K562 (cell line): ENCODE results near the gene BBC3. TPM values are rescaled to one million over a fixed set of nuclear protein-coding genes. Genes with fewer than 3 reads are reported as not detected.

Experiments used
- ATF1 ChIP-seq, 2 experiments: fragments of 450-650 bp in 1 of 2; IDR thresholded peaks; 2 replicates each; pipeline ENCODE4 v1.6.1; 2016; ENCODE audit warnings: missing compliant biosample characterization in 1 of 2, missing genetic modification characterization in 1 of 2
- CREB1 ChIP-seq, 2 experiments: sonication (generic) in 1 of 2; formaldehyde crosslinking in 1 of 2; IDR thresholded peaks; 2 replicates each; pipeline versions ENCODE4 v1.6.1 to v1.8.0; 2012 to 2022; ENCODE audit warnings: inconsistent platforms in 1 of 2, mild to moderate bottlenecking in 1 of 2, missing genetic modification reagents in 1 of 2, moderate library complexity in 1 of 2
- DACH1 ChIP-seq: fragments of 450-650 bp; IDR thresholded peaks from 2 replicates; pipeline ENCODE4 v1.6.1; 2018; ENCODE audit not compliant: partially characterized antibody
- ETV1 ChIP-seq: fragments of 450-650 bp; conservative IDR thresholded peaks from 2 replicates; pipeline ENCODE4 v1.6.1; 2016; ENCODE audit warnings: missing genetic modification characterization, control low read depth, low read depth, missing compliant biosample characterization
- HDAC1 ChIP-seq, 2 experiments: fragments of 450-650 bp; IDR thresholded peaks; 2 replicates each; pipeline ENCODE4 v1.6.1; 2016 to 2017; ENCODE audit warnings: inconsistent platforms in 1 of 2, mild to moderate bottlenecking in 1 of 2, moderate library complexity in 1 of 2
- NBN ChIP-seq: fragments of 450-650 bp; IDR thresholded peaks from 2 replicates; pipeline ENCODE4 v1.6.1; 2016; ENCODE audit warnings: low read depth, mild to moderate bottlenecking
- PTBP1 ChIP-seq: fragments of 200-400 bp; formaldehyde crosslinking; IDR thresholded peaks from 2 replicates; pipeline ENCODE4 v1.6.1; 2017; ENCODE audit warnings: low read depth, low read length
- SMARCA4 ChIP-seq: fragments of 450-650 bp; IDR thresholded peaks from 2 replicates; pipeline ENCODE4 v1.6.1; 2016
- polyA plus RNA-seq, 8 experiments: library from polyadenylated mRNA; depleted of rRNA in 4 of 8; stranded (reverse) in 5 of 8; unstranded in 3 of 8; fragments of >200 nt; fragmentation: Nextera tagmentation in 2 of 8; fragmentation: Illumina TruSeq in 1 of 8; extraction: Ambion mirVana in 2 of 8; extraction: Trizol in 1 of 8; gene quantifications; 2 replicates each; pipeline versions ENCODE4 v1.2.1 to v1.2.3, GENCODE V29; 2011 to 2014; ENCODE audit warnings: inconsistent platforms in 1 of 8, missing spikeins in 1 of 8
- total RNA-seq, 7 experiments: library from RNA; depleted of rRNA in 6 of 7; stranded (reverse); fragments of >200 nt in 6 of 7; fragmentation: Illumina TruSeq in 2 of 7; extraction: Trizol in 2 of 7; gene quantifications; 2 replicates each; pipeline versions ENCODE4 v1.2.1 to v1.2.3, GENCODE V29; 2011 to 2021; ENCODE audit warnings: low replicate concordance in 1 of 7
- TF ChIP-seq, protein P1 (sequence below): sonication (generic); formaldehyde crosslinking; IDR thresholded peaks from 2 replicates; pipeline ENCODE4 v1.8.0; 2023; ENCODE audit warnings: mild to moderate bottlenecking, missing genetic modification reagents

Gene BBC3
- total and polyA plus RNA-seq, 9 of the 15 experiments (the other 6 are each of a cell fraction or from before 2014, with no cell fraction given): 0.15 to 30.7 (median 4.8) TPM

DNA sequence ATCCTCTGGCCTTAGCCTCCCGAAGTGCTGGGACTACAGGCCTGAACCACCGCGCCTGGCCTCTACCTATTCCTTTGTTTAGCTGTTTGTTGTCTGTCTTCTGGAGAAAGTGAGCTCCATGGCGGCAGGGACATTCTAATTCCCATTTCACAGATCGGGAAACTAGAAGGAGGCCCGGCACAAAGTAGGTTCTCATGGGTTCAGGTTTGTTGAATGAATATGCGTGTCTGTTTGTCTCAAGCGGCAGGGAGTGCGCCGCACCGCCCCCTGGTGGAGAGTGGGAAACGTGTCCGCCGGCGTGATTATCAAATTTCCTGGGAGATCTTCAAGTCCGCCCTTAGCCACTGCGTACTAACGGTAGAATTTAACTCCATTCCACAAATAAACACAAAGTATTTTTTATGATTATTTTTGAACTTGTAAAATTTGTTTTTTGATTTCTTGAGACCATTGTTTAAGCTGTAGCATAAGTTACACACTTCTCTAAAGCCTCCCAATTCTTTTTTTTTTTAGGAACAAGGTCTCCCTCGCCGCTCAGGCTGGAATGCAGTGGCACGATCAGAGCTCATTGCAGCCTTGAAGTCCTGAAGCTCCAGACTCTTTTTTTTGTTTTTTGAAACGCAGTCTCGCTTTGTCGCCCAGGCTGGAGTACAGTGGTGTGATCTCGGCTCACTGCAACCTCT lies 16.4 kb upstream of the BBC3 start (continued):
- TF ChIP-seq NBN (peak; percentile 76; the same call in 1 of the 2 replicates), ETV1 (tag) (0 out of 2 replicates have a peak, but pooled peaks have one; percentile 47), HDAC1 (IDR thresholded peaks at IDR 0.05) (peak in 1 of 2 experiments; percentile 54; a peak in 3 of 4 replicates), PTBP1 (peak; percentile 91), SMARCA4 (peak; percentile 51; the same call in 1 of the 2 replicates), CREB1 (IDR thresholded peaks at IDR 0.05) (0 out of 2 replicates have a peak, but pooled peaks have one; percentile 20), CREB1 (CRISPR knock-in tag; IDR thresholded peaks at IDR 0.05) (no peak), ATF1 (CRISPR knock-in tag; IDR thresholded peaks at IDR 0.05) (no peak), ATF1 (tag; IDR thresholded peaks at IDR 0.05) (peak; percentile 54; the same call in 1 of the 2 replicates), DACH1 (peak; percentile 65)
- TF ChIP-seq, protein P1, sequence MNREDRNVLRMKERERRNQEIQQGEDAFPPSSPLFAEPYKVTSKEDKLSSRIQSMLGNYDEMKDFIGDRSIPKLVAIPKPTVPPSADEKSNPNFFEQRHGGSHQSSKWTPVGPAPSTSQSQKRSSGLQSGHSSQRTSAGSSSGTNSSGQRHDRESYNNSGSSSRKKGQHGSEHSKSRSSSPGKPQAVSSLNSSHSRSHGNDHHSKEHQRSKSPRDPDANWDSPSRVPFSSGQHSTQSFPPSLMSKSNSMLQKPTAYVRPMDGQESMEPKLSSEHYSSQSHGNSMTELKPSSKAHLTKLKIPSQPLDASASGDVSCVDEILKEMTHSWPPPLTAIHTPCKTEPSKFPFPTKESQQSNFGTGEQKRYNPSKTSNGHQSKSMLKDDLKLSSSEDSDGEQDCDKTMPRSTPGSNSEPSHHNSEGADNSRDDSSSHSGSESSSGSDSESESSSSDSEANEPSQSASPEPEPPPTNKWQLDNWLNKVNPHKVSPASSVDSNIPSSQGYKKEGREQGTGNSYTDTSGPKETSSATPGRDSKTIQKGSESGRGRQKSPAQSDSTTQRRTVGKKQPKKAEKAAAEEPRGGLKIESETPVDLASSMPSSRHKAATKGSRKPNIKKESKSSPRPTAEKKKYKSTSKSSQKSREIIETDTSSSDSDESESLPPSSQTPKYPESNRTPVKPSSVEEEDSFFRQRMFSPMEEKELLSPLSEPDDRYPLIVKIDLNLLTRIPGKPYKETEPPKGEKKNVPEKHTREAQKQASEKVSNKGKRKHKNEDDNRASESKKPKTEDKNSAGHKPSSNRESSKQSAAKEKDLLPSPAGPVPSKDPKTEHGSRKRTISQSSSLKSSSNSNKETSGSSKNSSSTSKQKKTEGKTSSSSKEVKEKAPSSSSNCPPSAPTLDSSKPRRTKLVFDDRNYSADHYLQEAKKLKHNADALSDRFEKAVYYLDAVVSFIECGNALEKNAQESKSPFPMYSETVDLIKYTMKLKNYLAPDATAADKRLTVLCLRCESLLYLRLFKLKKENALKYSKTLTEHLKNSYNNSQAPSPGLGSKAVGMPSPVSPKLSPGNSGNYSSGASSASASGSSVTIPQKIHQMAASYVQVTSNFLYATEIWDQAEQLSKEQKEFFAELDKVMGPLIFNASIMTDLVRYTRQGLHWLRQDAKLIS (CRISPR knock-in tag): no peak
